ENCODE results near the gene NFIA. TPM values are rescaled to one million over a fixed set of nuclear protein-coding genes. Genes with fewer than 3 reads are reported as not detected.

Gene NFIA
- total RNA-seq, 4 donors from 2014 or later = 32.0 to 160 (median 32.9) TPM

DNA sequence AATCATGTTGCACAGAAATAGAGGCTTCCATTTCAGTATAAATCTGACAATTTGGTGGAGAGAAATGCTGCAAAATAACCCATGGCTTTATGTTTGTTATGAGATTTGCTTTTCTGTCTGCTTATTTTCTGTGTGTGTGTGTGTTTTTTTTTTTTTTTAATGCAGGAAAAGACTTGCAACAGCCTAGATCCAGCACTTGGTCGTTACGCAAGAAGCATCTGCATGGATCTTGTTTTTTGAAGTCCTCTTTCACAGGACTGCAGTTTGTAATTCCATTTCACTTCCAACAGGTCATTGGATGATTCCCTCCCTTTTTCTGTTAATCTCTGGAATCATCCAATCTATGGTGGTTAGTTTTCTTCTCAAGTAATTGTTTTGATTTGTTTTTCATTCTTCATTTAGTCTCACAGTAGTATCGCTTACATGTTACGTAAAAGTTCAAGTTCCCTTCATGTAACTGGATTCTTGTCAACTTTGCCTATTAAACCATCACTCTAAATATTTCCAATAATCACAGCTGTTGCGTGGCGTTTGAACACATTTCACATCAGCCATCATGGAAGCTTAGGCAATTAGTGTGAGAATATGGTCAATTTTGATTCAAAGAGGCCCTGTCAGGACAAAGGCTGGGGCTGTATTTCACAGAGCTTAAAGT is 312.9 kb downstream of the NFIA start:
- Histone ChIP-seq H3K27me3 (no peaks in the 10 kb centered on the region), H3K4me3 (no peak overlapping the region), H3K36me3 (no peaks in the 10 kb centered on the region), H3K4me1 (peaks cover 0 to 4% (median 0%) of the 10 kb centered on the region in 4 donors), H3K27ac (no peak overlapping the region), H3K9me3 (no peaks in the 10 kb centered on the region)
- no peak for DNase-seq
- TF ChIP-seq, protein P1, sequence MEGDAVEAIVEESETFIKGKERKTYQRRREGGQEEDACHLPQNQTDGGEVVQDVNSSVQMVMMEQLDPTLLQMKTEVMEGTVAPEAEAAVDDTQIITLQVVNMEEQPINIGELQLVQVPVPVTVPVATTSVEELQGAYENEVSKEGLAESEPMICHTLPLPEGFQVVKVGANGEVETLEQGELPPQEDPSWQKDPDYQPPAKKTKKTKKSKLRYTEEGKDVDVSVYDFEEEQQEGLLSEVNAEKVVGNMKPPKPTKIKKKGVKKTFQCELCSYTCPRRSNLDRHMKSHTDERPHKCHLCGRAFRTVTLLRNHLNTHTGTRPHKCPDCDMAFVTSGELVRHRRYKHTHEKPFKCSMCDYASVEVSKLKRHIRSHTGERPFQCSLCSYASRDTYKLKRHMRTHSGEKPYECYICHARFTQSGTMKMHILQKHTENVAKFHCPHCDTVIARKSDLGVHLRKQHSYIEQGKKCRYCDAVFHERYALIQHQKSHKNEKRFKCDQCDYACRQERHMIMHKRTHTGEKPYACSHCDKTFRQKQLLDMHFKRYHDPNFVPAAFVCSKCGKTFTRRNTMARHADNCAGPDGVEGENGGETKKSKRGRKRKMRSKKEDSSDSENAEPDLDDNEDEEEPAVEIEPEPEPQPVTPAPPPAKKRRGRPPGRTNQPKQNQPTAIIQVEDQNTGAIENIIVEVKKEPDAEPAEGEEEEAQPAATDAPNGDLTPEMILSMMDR (IDR thresholded peaks at IDR 0.05) = no peak
- TF ChIP-seq POLR2A (IDR thresholded peaks at IDR 0.05) = no peak

DNA sequence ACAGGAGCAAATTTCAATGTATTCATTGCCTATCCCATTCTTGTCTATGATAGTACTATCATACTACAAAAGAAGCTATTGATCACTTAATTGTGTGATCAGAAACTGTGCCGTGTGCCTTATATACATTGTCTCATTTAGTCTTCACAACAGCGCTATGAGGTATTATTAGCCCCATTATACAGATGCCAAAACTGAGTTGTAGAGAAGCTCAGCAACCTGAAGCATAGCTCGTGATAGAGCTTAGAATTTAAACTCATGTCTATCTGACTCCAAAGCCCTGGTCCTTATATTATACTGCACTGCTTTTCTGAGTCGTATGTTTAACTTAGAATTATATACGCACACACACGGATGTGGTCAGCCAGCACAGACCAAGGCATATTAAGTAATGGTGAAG is 315.1 kb downstream of the NFIA start:
- no peaks in the 10 kb centered on the region for H3K36me3 ChIP-seq
- TF ChIP-seq POLR2A (IDR thresholded peaks at IDR 0.05) = no peak
- TF ChIP-seq, protein P1 (IDR thresholded peaks at IDR 0.05) = no peak
- H3K9me3 ChIP-seq = no peaks in the 10 kb centered on the region
- peak overlapping the region in 1 of 4 donors; percentile 8 for H3K27ac ChIP-seq
- no peaks in the 10 kb centered on the region for H3K27me3 ChIP-seq
- no peak for DNase-seq
- peaks cover 0 to 4% (median 0%) of the 10 kb centered on the region in 4 donors for H3K4me1 ChIP-seq
- no peak overlapping the region for H3K4me3 ChIP-seq

DNA sequence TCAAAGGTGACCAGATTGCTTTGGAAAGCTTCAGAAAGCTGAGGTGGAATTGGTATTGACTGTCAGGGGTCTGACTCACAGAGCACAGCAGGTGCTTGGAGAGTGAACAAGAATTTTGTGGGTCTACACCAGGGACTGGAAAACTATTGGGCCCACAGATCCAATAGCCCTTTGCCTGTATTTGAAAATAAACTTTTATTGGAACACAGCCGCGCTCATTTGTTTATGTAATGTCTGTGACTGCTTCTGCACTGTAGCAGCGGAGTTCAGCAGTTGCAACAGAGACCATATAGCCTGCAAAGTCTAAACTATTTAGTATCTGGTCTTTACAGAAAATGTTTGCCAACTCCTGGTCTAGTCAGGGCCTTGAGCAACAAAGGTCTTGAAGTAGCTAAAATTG is 315.6 kb downstream of the NFIA start:
- Histone ChIP-seq H3K27ac (peak overlapping the region in 1 of 4 donors; percentile 8), H3K4me1 (peaks cover 0 to 4% (median 0%) of the 10 kb centered on the region in 4 donors), H3K4me3 (no peak overlapping the region), H3K9me3 (no peaks in the 10 kb centered on the region), H3K36me3 (no peaks in the 10 kb centered on the region), H3K27me3 (no peaks in the 10 kb centered on the region)
- TF ChIP-seq, protein P1 (IDR thresholded peaks at IDR 0.05) = no peak
- TF ChIP-seq POLR2A (IDR thresholded peaks at IDR 0.05) = no peak
- DNase-seq = no peak

DNA sequence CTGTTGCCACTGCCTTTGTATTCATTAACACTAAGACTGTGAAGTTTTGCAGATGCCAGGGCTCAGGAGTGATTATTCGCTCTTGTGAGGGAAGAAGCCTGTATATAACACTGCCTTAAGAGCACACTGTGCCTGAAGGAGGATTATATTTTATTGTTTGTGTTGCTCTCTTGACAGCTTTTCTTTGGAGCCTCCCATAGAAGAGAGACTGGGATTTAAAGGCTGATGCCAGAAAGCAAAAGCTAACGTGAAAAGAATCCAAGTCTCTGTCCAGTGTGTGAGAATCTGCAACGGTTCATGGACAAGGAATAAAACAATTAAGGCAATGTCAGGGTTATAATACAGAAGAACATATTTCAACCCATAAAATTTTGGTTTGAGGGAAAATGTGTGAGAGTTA is 316.8 kb downstream of the NFIA start:
- TF ChIP-seq, protein P1 (IDR thresholded peaks at IDR 0.05) = no peak
- no peak for TF ChIP-seq POLR2A (IDR thresholded peaks at IDR 0.05)
- H3K4me1 ChIP-seq = peaks cover 0 to 4% (median 0%) of the 10 kb centered on the region in 4 donors
- H3K27ac ChIP-seq = no peak overlapping the region
- H3K36me3 ChIP-seq = no peaks in the 10 kb centered on the region
- H3K9me3 ChIP-seq = no peaks in the 10 kb centered on the region
- no peak overlapping the region for H3K4me3 ChIP-seq
- H3K27me3 ChIP-seq = no peaks in the 10 kb centered on the region
- DNase-seq = no peak

DNA sequence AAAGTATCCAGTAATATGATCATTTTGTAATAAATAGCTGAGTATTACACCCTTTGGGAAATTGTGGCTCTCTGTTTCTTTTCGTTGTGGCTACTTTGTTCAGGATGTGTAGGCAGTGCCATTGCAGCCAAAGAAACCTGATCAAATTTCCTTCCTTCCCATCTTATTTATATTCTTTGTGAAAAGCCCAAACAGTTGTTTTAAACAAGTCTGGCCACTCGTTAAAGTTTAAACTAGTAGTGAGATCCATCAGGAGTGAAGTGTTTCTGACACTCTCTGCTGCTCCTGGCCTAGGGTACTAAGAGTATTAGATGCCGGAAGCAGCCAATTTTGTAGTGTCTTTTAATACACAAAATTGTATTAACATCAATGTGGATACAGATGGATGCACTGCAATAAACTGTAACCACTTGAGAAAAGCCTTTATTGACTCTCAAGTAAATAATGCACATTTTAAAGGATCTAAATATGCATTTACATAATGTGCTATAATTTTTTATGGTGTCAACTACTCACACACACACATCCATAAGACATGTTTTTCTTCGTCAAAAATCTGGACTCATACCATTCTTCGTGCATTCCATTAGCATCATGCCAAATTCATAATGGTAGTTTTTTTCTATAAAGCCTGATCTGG is 317.9 kb downstream of the NFIA start:
- Histone ChIP-seq H3K27me3 (no peaks in the 10 kb centered on the region), H3K4me3 (no peak overlapping the region), H3K27ac (peak overlapping the region in 1 of 4 donors; percentile 38), H3K4me1 (peaks cover 0 to 4% (median 0%) of the 10 kb centered on the region in 4 donors), H3K36me3 (no peaks in the 10 kb centered on the region), H3K9me3 (no peaks in the 10 kb centered on the region)
- no peak for TF ChIP-seq POLR2A (IDR thresholded peaks at IDR 0.05)
- TF ChIP-seq, protein P1 (IDR thresholded peaks at IDR 0.05) = no peak
- DNase-seq = no peak

Measured in Peyer's patch (tissue), 4 donors.